HG03520 (cell line): Measurements from ENCODE around the gene TOMM6.
"Not testable (repeated sequence)": the region's sequence is repeated elsewhere in the genome, so short reads cannot be mapped to it uniquely, and the experiment has no call there.

Source experiments
- ATAC-seq: cut with Tn5 transposase; IDR thresholded peaks from one replicate; pipeline ENCODE4 v1.9.1; 2021; ENCODE audit warnings: mild to moderate bottlenecking, moderate library complexity; ENCODE audit not compliant: unreplicated experiment

The TOMM6 gene

DNA sequence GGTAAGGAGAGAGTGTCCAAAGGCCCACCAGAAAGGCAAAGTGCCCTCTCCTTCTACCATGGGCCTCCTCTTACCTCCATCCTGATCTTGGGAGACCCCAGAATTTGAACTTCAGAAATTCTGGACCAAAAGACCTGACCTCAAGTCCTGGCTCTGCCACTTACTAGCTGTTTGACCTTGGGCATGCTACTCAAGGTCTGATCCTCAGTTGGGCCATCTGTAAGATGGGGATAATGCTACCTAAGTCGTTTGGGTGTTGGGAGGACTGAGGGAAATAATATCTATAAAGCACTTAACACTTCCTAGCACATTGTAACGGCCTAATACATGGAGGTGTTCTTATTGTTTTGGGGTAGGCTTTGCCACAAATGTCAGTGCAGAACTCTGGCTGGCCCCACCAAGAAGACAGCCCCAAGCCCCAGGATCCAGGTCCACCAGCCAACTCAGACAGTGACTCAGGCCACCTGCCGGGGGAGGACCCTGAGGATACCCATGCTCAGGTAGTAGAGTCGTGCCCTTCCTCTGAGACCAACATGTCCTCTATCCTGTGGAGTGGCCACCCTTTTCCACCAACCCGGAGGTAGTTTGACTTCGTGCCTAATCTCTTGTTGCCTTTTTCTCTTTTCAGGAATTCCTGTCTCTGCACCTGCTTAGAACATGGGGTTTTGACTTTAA lies 4.3 kb upstream of the TOMM6 start:
- ATAC-seq, result no peak

DNA sequence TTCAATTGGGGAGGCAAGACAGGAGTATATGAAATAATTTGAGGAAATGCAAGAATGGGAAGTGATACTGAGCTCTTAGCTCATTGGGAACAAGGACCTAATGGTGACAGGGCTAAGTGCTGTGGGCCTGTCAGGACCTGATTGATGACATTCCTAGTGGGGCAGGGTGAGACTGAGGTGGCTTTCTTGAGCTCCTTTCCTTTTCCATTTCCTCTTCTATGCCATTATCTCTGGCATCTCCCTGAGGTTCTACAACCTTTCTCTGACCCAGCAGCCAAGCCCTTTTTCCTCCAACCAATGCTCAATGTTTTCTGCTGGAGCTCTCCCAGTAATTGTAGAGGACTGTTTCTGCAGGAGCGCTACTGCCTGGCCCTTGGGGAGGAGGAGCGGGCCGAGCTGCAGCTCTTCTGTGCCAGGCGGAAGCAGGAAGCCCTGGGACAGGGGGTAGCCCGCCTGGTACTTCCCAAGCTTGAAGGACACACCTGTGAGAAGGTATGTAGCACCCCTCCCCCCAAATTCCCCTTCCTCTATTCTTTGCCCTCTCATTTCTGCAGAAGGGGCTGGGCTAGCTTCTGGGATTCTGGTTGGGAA lies 2.8 kb upstream of the TOMM6 start:
- no peak for ATAC-seq

GRCh38 chr6:41785254-41785653 lies 2.2 kb upstream of the TOMM6 start:
- no peak for ATAC-seq

DNA sequence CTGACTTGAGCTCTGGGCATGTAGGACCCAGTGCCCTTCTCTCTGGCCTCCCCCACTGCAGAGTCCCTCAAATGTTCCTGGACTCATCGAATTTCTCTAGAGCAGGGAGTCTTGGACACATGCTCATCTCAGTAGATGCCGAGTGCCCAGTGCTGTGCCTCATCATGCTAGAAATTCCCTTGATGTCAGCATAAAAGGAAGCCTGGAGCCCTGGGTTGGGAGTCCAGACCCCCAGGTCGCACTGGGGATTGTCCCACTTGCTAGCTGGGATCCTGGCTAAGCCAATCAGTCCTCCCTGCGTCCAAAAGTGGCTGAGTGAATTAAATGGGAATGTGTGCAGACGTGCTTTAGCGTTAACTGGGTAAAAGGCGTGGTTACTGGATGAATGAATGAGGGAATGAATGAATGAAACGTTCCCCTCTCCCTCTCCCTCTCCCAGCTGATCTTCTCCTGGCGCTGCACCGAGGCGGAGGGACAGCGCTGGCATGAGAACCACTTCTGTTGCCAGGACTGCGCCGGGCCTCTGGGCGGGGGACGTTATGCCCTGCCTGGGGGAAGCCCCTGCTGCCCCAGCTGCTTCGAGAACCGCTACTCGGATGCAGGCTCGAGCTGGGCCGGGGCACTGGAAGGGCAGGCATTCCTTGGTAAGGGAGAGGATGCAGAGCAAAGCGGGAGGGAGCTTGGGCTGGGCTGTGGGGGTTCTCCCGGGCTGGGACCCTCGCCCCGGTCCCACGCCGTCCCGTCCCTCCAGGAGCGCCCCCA lies 1.6 kb upstream of the TOMM6 start:
- ATAC-seq, result no peak

GRCh38 chr6:41786451-41787218 lies 859 bp upstream of the TOMM6 start:
- peak; percentile 47 for ATAC-seq

- ATAC-seq, result no peak
Measured at GRCh38 chr6:41789390-41789724, 1.9 kb downstream of the TOMM6 start.

DNA sequence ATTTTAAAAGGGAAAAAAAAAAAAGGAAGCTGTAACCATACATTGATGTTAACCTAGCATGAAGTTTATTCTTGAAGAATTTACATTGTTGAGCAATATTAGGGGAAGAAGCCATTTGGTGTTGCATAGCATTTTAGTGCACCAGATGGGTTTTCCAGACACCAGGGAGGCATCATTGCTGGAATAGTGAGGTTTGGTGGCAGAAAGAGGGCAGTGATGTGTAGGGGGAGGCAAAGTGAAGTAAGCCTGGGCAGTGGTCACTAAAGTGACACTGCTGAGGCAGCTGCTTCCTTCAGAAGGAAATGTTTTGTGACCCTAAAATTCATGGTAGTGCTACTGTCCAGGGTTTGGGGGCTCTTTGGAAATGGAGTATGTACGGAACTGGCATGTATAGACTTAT lies 2.6 kb downstream of the TOMM6 start:
- no peak for ATAC-seq

DNA sequence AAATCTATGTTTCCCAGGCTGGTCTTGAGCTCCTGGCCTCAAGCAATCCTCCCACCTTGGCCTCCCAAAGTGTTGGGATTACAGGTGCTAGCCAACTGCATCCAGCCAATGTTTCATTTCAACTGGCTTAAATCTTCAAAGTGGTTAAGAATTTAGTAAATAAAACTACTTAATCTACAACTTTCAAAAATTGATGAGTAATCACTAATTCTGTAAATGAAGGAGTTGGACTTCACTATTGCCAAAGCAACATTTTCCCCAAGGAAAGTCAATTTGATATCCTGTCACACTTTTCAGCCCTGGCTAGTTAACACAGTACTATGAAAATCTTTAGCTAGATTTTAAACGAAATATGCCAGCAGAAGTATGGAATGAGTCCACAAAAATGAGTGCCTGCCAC lies 3.8 kb downstream of the TOMM6 start:
- no peak for ATAC-seq

GRCh38 chr6:41791984-41792383 lies 4.5 kb downstream of the TOMM6 start:
- no peak for ATAC-seq

GRCh38 chr6:41796474-41796873 lies 9.0 kb downstream of the TOMM6 start:
- ATAC-seq, result no peak

- no peak for ATAC-seq
Measured at GRCh38 chr6:41798901-41799558, 11.5 kb downstream of the TOMM6 start.

- ATAC-seq, result no peak
Measured at GRCh38 chr6:41799559-41799911, 12.0 kb downstream of the TOMM6 start.

- ATAC-seq, result no peak
Measured at GRCh38 chr6:41801380-41801779, 13.9 kb downstream of the TOMM6 start.

- ATAC-seq, result no peak
Measured at GRCh38 chr6:41805830-41806774, 18.6 kb downstream of the TOMM6 start.

DNA sequence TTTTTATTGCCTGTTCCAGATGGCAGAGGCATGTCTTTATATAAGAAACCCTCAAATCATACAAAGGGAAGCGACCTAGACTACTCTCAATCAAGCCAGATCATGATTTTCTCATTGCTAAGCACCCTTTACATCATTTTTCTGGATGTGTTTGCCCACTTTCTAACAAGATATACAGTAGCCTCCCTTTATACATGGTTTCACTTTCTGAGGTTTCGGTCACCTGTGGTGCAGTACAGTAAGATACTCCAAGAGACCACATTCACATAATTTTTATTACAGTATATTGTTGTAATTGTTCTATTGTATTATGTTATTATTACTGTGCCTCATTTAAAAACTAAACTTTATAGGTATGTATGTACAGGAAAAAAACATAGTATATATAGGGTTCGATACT lies 23.6 kb downstream of the TOMM6 start:
- ATAC-seq, result no peak

DNA sequence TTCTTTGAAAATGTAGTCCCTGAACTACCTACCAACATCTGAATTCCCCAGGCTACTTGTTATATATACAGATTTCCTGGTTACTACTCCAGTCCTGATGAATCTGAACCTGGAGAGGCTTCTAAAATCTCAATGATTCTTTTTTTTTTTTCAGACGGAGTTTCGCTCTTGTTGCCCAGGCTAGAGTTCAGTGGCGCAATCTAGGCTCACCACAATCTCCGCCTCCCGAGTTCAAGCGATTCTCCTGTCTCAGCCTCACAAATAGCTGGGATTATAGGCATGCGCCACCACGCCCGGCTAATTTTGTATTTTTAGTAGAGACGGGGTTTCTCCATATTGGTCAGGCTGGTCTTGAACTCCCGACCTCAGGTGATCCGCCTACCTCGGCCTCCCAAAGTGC lies 24.5 kb downstream of the TOMM6 start:
- not testable (repeated sequence) for ATAC-seq

DNA sequence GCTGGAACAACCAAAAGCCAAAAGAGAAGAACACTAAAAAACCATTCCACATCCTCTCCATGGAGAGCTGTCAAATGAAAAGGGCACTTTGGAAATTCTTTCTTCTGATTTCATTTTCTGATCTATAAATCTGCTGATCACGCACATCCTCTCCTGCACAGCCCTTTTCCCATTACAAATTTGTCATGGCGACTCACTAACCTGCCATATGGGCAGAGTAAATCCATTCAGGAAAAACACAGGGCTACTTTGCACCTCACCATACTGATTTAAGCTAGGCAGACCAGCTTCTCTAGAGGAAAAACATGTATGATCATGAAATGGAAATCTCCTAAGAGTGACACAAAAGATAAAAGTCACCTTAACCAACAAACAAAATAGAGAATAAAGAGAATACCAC lies 26.0 kb downstream of the TOMM6 start:
- ATAC-seq, result no peak

- ATAC-seq, result no peak
Measured at GRCh38 chr6:41813956-41814355, 26.5 kb downstream of the TOMM6 start.

DNA sequence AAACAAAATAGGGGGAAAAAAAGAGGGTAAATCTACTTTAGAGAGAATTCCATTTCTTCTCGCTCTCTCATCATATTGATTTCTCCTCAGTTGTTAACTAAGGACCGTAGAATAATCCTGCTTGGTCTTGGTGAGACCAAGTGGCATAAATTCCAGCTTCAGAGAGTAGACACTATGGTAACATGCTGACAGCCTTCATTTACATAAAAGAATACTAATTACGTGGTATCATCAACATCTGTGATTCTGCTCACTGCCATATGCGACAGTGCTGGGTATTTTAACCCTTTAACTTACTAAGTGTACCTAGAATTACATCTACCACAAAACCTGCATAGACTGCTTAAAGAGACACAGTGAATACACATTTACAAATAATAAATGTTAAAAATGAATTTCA lies 27.1 kb downstream of the TOMM6 start:
- no peak for ATAC-seq

GRCh38 chr6:41815587-41815986 lies 28.1 kb downstream of the TOMM6 start:
- no peak for ATAC-seq
